ENCODE measurements around the gene KLF8.

DNA sequence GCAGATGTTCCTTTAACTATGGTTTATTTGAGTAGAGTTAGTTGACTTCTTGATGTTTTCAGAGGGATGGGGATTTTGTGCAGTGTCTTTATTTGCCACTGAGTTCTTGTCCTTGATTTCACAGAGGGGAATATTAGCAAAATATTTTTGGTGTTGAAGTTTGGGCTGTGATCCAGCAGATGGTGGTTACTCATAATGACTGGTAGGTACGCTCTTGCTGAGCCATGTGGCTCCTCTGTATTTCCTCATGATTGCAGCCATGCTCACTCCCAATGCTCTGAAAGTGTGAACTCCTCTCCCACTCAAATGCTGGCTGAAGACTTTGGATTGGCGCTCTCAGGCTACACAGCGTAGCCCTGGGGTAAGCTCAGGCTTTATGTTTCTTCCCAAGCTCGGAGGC, 77.7 kb downstream of the KLF8 start:
- TF ChIP-seq, protein P1, sequence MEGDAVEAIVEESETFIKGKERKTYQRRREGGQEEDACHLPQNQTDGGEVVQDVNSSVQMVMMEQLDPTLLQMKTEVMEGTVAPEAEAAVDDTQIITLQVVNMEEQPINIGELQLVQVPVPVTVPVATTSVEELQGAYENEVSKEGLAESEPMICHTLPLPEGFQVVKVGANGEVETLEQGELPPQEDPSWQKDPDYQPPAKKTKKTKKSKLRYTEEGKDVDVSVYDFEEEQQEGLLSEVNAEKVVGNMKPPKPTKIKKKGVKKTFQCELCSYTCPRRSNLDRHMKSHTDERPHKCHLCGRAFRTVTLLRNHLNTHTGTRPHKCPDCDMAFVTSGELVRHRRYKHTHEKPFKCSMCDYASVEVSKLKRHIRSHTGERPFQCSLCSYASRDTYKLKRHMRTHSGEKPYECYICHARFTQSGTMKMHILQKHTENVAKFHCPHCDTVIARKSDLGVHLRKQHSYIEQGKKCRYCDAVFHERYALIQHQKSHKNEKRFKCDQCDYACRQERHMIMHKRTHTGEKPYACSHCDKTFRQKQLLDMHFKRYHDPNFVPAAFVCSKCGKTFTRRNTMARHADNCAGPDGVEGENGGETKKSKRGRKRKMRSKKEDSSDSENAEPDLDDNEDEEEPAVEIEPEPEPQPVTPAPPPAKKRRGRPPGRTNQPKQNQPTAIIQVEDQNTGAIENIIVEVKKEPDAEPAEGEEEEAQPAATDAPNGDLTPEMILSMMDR (IDR thresholded peaks at IDR 0.05) = no peak
- TF ChIP-seq RCOR1 (IDR thresholded peaks at IDR 0.05; ENCODE audit: low read depth, low read length) = no peak
- no peak for TF ChIP-seq ZSCAN20 (CRISPR knock-in tag; IDR thresholded peaks at IDR 0.05)

Data from A549 (cell line).